Activated CD8-positive, alpha-beta memory T cell treated with anti-CD3 and anti-CD28 coated beads, Interleukin-2, amount 50 U/mL, for 48 hours (primary cell): Measurements from ENCODE around the gene MCF2L2.

Experiments
- DNase-seq: peaks from one replicate; pipeline ENCODE4 v3.0.0-alpha.2; 2020

The MCF2L2 gene

GRCh38 chr3:183360971-183361624, 67.3 kb downstream of the MCF2L2 start:
- DNase-seq: no peak

GRCh38 chr3:183359036-183359435, 69.4 kb downstream of the MCF2L2 start:
- DNase-seq: no peak

- DNase-seq: no peak
Measured at GRCh38 chr3:183357564-183358079, 70.8 kb downstream of the MCF2L2 start.

- DNase-seq: no peak
Measured at GRCh38 chr3:183356920-183357319, 71.5 kb downstream of the MCF2L2 start.

GRCh38 chr3:183354874-183355273, 73.5 kb downstream of the MCF2L2 start:
- DNase-seq: no peak

- DNase-seq: no peak
Measured at GRCh38 chr3:183354325-183354831, 74.0 kb downstream of the MCF2L2 start.

GRCh38 chr3:183353421-183353820, 75.0 kb downstream of the MCF2L2 start:
- no peak for DNase-seq

GRCh38 chr3:183350164-183350563, 78.3 kb downstream of the MCF2L2 start:
- DNase-seq: no peak

- no peak for DNase-seq
Measured at GRCh38 chr3:183349421-183350157, 78.8 kb downstream of the MCF2L2 start.

- no peak for DNase-seq
Measured at GRCh38 chr3:183342824-183343223, 85.6 kb downstream of the MCF2L2 start.

- no peak for DNase-seq
Measured at GRCh38 chr3:183341545-183342288, 86.7 kb downstream of the MCF2L2 start.

GRCh38 chr3:183340222-183340621, 88.2 kb downstream of the MCF2L2 start:
- DNase-seq: no peak

- DNase-seq: no peak
Measured at GRCh38 chr3:183339461-183340086, 88.8 kb downstream of the MCF2L2 start.

- no peak for DNase-seq
Measured at GRCh38 chr3:183338520-183338919, 89.9 kb downstream of the MCF2L2 start.

- DNase-seq: no peak
Measured at GRCh38 chr3:183332487-183332886, 95.9 kb downstream of the MCF2L2 start.

GRCh38 chr3:183331498-183331897, 96.9 kb downstream of the MCF2L2 start:
- DNase-seq: no peak

- no peak for DNase-seq
Measured at GRCh38 chr3:183330881-183331280, 97.5 kb downstream of the MCF2L2 start.

GRCh38 chr3:183329543-183329942, 98.9 kb downstream of the MCF2L2 start:
- no peak for DNase-seq

GRCh38 chr3:183328823-183329222, 99.6 kb downstream of the MCF2L2 start:
- no peak for DNase-seq

GRCh38 chr3:183328164-183328563, 100.3 kb downstream of the MCF2L2 start:
- DNase-seq: no peak

GRCh38 chr3:183327343-183327742, 101.1 kb downstream of the MCF2L2 start:
- no peak for DNase-seq

- DNase-seq: no peak
Measured at GRCh38 chr3:183324083-183324482, 104.3 kb downstream of the MCF2L2 start.

GRCh38 chr3:183319371-183319770, 109.0 kb downstream of the MCF2L2 start:
- DNase-seq: no peak
